GM19372 (cell line): Measurements from ENCODE around the gene CADPS2.

Experiments
- ATAC-seq: cut with Tn5 transposase; IDR thresholded peaks from one replicate; pipeline ENCODE4 v1.9.1; 2021; ENCODE audit warnings: mild to moderate bottlenecking, low read depth, moderate library complexity; ENCODE audit not compliant: unreplicated experiment

The CADPS2 gene

GRCh38 chr7:122549578-122549977, 336.7 kb downstream of the CADPS2 start:
- ATAC-seq = no peak

GRCh38 chr7:122546496-122546895, 339.8 kb downstream of the CADPS2 start:
- ATAC-seq = no peak

- ATAC-seq = peak; percentile 87
Observed at GRCh38 chr7:122544463-122544862, 341.8 kb downstream of the CADPS2 start.

- ATAC-seq = no peak
Observed at GRCh38 chr7:122543891-122544290, 342.4 kb downstream of the CADPS2 start.

- no peak for ATAC-seq
Observed at GRCh38 chr7:122543166-122543565, 343.1 kb downstream of the CADPS2 start.

GRCh38 chr7:122535086-122535485, 351.2 kb downstream of the CADPS2 start:
- no peak for ATAC-seq

- no peak for ATAC-seq
Observed at GRCh38 chr7:122532406-122533269, 353.6 kb downstream of the CADPS2 start.

GRCh38 chr7:122528879-122529481, 357.3 kb downstream of the CADPS2 start:
- ATAC-seq = no peak

GRCh38 chr7:122525355-122525754, 360.9 kb downstream of the CADPS2 start:
- ATAC-seq = no peak

- ATAC-seq = no peak
Observed at GRCh38 chr7:122521767-122522166, 364.5 kb downstream of the CADPS2 start.

- ATAC-seq = no peak
Observed at GRCh38 chr7:122520971-122521555, 365.2 kb downstream of the CADPS2 start.

- no peak for ATAC-seq
Observed at GRCh38 chr7:122518488-122518887, 367.8 kb downstream of the CADPS2 start.

- ATAC-seq = no peak
Observed at GRCh38 chr7:122517576-122517975, 368.7 kb downstream of the CADPS2 start.

- no peak for ATAC-seq
Observed at GRCh38 chr7:122515404-122515803, 370.9 kb downstream of the CADPS2 start.

- no peak for ATAC-seq
Observed at GRCh38 chr7:122511268-122511667, 375.0 kb downstream of the CADPS2 start.

- ATAC-seq = no peak
Observed at GRCh38 chr7:122507591-122507990, 378.7 kb downstream of the CADPS2 start.

GRCh38 chr7:122492007-122492406, 394.3 kb downstream of the CADPS2 start:
- no peak for ATAC-seq

- ATAC-seq = no peak
Observed at GRCh38 chr7:122488241-122488640, 398.0 kb downstream of the CADPS2 start.

- no peak for ATAC-seq
Observed at GRCh38 chr7:122487131-122487530, 399.1 kb downstream of the CADPS2 start.

- no peak for ATAC-seq
Observed at GRCh38 chr7:122485856-122486255, 400.4 kb downstream of the CADPS2 start.

- ATAC-seq = no peak
Observed at GRCh38 chr7:122482212-122482611, 404.0 kb downstream of the CADPS2 start.

GRCh38 chr7:122470859-122471258, 415.4 kb downstream of the CADPS2 start:
- no peak for ATAC-seq
